HG03520 (cell line): ENCODE data around the gene PTBP1.
"Not testable (repeated sequence)": the region's sequence is repeated elsewhere in the genome, so short reads cannot be mapped to it uniquely, and the experiment has no call there.

ENCODE experiments used
- ATAC-seq: cut with Tn5 transposase; IDR thresholded peaks from one replicate; pipeline ENCODE4 v1.9.1; 2021; ENCODE audit warnings: mild to moderate bottlenecking, moderate library complexity; ENCODE audit not compliant: unreplicated experiment

Gene PTBP1

GRCh38 chr19:850979-851335, 53.7 kb downstream of the PTBP1 start:
- no peak for ATAC-seq

DNA sequence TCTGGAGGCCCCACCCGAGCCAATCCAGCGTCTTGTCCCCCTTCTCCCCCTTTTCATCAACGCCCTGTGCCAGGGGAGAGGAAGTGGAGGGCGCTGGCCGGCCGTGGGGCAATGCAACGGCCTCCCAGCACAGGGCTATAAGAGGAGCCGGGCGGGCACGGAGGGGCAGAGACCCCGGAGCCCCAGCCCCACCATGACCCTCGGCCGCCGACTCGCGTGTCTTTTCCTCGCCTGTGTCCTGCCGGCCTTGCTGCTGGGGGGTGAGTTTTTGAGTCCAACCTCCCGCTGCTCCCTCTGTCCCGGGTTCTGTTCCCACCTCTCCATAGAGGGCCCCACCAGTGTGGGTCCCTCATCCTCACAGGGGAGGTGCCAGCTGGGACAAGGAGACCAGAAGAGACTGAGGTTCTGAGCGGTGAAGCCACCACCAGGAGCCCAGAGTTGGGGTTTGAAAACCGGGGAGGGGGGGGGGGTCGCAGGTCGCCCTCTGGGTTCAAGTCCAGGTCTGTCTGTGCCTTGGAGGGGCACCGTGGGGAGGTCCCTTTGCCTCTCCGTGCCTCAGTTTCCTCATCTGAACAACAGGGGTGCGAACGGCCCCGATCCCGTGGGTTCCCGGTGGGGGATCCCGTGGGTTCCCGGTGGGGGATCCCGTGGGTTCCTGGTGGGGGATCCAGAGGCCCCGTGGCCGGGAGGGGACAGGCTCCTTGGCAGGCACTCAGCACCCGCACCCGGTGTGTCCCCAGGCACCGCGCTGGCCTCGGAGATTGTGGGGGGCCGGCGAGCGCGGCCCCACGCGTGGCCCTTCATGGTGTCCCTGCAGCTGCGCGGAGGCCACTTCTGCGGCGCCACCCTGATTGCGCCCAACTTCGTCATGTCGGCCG, 55.1 kb downstream of the PTBP1 start, which contains the start of gene ELANE:
TSS of gene ELANE (plus strand) at position 168 of the 878 bp plus-strand sequence. CDS start at position 194, 26 bp downstream.
- no peak for ATAC-seq

GRCh38 chr19:853014-853585, 55.8 kb downstream of the PTBP1 start:
- no peak for ATAC-seq

DNA sequence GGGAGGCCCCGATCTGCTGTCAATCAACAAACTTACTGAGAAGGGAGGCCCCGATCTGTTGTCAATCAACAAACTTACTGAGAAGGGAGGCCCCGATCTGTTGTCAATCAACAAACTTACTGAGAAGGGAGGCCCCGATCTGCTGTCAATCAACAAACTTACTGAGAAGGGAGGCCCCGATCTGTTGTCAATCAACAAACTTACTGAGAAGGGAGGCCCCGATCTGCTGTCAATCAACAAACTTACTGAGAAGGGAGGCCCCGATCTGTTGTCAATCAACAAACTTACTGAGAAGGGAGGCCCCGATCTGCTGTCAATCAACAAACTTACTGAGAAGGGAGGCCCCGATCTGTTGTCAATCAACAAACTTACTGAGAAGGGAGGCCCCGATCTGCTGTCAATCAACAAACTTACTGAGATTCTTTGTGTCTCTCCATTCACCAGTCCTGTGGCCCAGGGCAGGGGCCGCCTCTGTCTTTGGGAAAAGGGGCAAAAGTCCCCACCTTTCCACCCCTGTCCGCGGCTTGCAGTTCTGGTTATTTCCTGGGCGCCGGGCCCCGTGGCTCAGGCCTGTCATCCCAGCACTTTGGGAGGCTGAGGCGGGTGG, 56.5 kb downstream of the PTBP1 start:
- not testable (repeated sequence) for ATAC-seq

DNA sequence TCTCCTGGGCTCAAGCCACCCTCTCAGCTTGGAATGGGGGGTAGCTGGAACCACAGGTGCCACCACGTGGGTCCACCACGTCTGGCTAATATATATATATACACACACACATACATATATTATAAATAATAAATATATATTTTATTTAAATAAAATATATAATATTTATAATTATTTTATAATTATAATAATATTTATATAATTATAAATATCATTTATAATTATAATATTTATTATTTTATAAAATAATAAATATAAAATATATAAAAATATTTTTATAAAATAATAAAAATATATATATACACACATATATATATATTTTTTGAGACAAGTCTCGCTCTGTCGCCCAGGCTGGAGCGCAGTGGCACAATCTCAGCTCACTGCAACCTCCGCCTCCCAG, 57.3 kb downstream of the PTBP1 start:
- ATAC-seq, result no peak

GRCh38 chr19:855142-855541, 57.9 kb downstream of the PTBP1 start:
- no peak for ATAC-seq

GRCh38 chr19:855566-856120, 58.4 kb downstream of the PTBP1 start:
- no peak for ATAC-seq

DNA sequence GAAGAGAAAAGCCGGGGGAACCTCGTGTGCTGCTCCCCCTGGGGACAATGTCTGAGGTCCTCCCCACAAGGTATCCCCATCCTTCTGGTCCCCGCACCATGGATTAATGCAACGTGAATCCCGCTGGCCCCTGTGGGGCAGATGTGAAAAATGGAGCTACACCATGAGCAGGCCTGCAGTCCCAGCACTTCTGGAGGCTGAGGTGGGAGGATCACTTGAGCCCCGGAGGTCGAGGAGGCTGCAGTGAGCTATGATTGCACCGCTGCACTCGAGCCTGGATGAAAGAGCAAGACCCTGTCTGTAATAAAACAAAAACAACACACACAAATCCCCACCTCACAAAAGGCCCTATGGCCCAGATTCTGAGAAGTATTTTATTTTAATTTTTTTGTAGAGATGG, 61.0 kb downstream of the PTBP1 start:
- no peak for ATAC-seq

GRCh38 chr19:858868-859843, 61.9 kb downstream of the PTBP1 start, which contains the start of gene CFD:
Gene CFD, plus strand, starts transcription at chr19:859664. Its CDS starts 26 bp downstream, at chr19:859690.
- ATAC-seq, result no peak

DNA sequence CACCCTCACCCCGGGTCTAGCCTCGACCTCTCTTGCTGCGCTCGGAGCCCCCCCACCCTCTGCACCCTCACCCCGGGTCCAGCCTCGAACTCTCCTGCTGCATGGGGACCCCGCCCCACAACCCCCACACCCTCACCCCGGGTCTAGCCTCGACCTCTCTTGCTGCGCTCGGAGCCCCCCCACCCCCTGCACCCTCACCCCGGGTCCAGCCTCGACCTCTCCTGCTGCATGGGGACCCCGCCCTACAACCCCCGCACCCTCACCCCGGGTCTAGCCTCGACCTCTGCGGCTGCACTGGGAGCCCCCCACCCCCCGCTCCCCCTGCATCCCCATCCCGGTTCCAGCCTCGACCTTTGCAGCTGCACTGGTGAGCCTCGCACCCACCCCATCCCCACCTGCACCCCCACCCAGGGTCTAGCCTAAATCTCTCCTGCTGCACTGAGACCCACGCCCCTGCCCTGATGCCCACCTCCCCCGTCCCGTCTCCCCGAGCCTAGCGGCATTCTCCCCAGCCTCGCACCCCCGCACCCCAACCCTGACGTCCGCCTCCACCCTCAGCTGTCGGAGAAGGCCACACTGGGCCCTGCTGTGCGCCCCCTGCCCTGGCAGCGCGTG, 64.0 kb downstream of the PTBP1 start:
- no peak for ATAC-seq
